Uterus (tissue), 2 donors: Measurements from ENCODE around the gene WDR88.

Source experiments
- CTCF ChIP-seq, 4 experiments: fragments of 200-600 bp in 2 of 4; fragments of 450-650 bp in 2 of 4; sonication (generic) in 2 of 4; IDR thresholded peaks; one replicate each; pipeline ENCODE4 v1.5.1; 2016 to 2019; ENCODE audit warnings: antibody characterized with exemption in 4 of 4, mild to moderate bottlenecking in 2 of 4, moderate library complexity in 1 of 4
- POLR2A ChIP-seq, 2 donors: fragments of 450-650 bp; IDR thresholded peaks; one replicate each; pipeline ENCODE4 v1.6.1; 2016; ENCODE audit warnings: antibody characterized with exemption in 2 of 2, mild to moderate bottlenecking in 1 of 2, moderate library complexity in 1 of 2

GRCh38 chr19:33159149-33159548, 27.2 kb downstream of the WDR88 start:
- TF ChIP-seq CTCF (IDR thresholded peaks at IDR 0.05) (no peak), POLR2A (IDR thresholded peaks at IDR 0.05) (no peak)
